H1 (cell line): ENCODE results near the gene JOSD2. TPM values are rescaled to one million over a fixed set of nuclear protein-coding genes. Genes with fewer than 3 reads are reported as not detected.

Source experiments
- CTCF ChIA-PET: fragments of 300-600 bp; sonication (Branson Sonifier 250); formaldehyde crosslinking; loops from one replicate; lab custom pipeline; 2021; ENCODE audit not compliant: partially characterized antibody; lab: Charles Lee
- POLR2A ChIA-PET: fragments of 300-600 bp; sonication (Branson Sonifier 250); formaldehyde crosslinking; loops from one replicate; lab custom pipeline; 2021; ENCODE audit warnings: inconsistent platforms; ENCODE audit not compliant: partially characterized antibody; lab: Charles Lee
- DNase-seq, 2 experiments: peaks; one replicate each; pipeline versions ENCODE4 v3.0.0 to v3.0.0-alpha.2; 2010 to 2022; ENCODE audit warnings: low spot score in 2 of 2, low read depth in 1 of 2, mixed read lengths in 1 of 2
- FAIRE-seq: peaks from 2 replicates; lab custom pipeline; 2011; peaks lifted over from hg19 to GRCh38; lab: Jason Lieb, UNC
- H2AFZ ChIP-seq: 2 replicates; pipeline ENCODE4 v1.8.1; 2012; ENCODE audit warnings: low read length, inconsistent platforms
- H2AK5ac ChIP-seq: 2 replicates; pipeline ENCODE4 v1.6.1; 2013; ENCODE audit warnings: low read depth, low read length
- H2BK120ac ChIP-seq: replicated peaks from 2 replicates; pipeline ENCODE3; 2013; ENCODE audit warnings: low read depth, low read length, inconsistent platforms
- H2BK12ac ChIP-seq: 2 replicates; pipeline ENCODE4 v1.6.1; 2013; ENCODE audit warnings: low read depth, low read length
- H2BK15ac ChIP-seq: 2 replicates; pipeline ENCODE4 v1.6.1; 2013; ENCODE audit warnings: low read length
- H2BK20ac ChIP-seq: 2 replicates; pipeline ENCODE4 v1.6.1; 2013; ENCODE audit warnings: low read length
- H2BK5ac ChIP-seq: 2 replicates; pipeline ENCODE4 v1.6.1; 2013; ENCODE audit warnings: low read depth, low read length
- H3K14ac ChIP-seq: 2 replicates; pipeline ENCODE4 v1.6.1; 2013; ENCODE audit warnings: inconsistent platforms; ENCODE audit not compliant: insufficient read length
- H3K18ac ChIP-seq: 2 replicates; pipeline ENCODE4 v1.6.1; 2013; ENCODE audit warnings: low read length; ENCODE audit errors: extremely low read depth
- H3K23ac ChIP-seq: 2 replicates; pipeline ENCODE4 v1.6.1; 2013; ENCODE audit warnings: inconsistent platforms; ENCODE audit not compliant: insufficient read length
- H3K23me2 ChIP-seq: 2 replicates; pipeline ENCODE4 v1.6.1; 2013; ENCODE audit warnings: low read depth, low read length
- H3K27ac ChIP-seq: 2 replicates; pipeline ENCODE4 v1.6.1; 2011; ENCODE audit warnings: low read depth, low read length, inconsistent platforms
- H3K27me3 ChIP-seq, 4 experiments: replicated peaks in 1 of 4; 1 replicate in 1 of 4; 2 replicates in 3 of 4; pipeline versions ENCODE4 v1.6.1 to v1.8.1; 2011 to 2013; ENCODE audit warnings: low read length in 3 of 4, mild to moderate bottlenecking in 3 of 4, inconsistent platforms in 2 of 4, mixed read lengths in 2 of 4, moderate library complexity in 1 of 4; ENCODE audit not compliant: control insufficient read depth in 3 of 4, insufficient read depth in 3 of 4; ENCODE audit errors: extremely low read depth in 1 of 4
- H3K36me3 ChIP-seq, 4 experiments: 2 replicates each; pipeline versions ENCODE4 v1.6.1 to v1.8.1; 2011 to 2013; ENCODE audit warnings: mild to moderate bottlenecking in 4 of 4, low read length in 3 of 4, moderate library complexity in 2 of 4, control low read depth in 1 of 4, inconsistent platforms in 1 of 4; ENCODE audit not compliant: insufficient read depth in 4 of 4, control insufficient read depth in 2 of 4
- H3K4ac ChIP-seq: replicated peaks from 2 replicates; pipeline ENCODE3; 2013; ENCODE audit warnings: low read length, low read depth, mixed read lengths, inconsistent platforms; ENCODE audit not compliant: insufficient read length
- H3K4me1 ChIP-seq, 4 experiments: replicated peaks in 1 of 4; 1 replicate in 1 of 4; 2 replicates in 3 of 4; pipeline versions ENCODE4 v1.6.1 to v1.8.1; 2011 to 2013; ENCODE audit warnings: low read length in 3 of 4, inconsistent platforms in 2 of 4, mixed read lengths in 1 of 4; ENCODE audit not compliant: insufficient read depth in 4 of 4, control insufficient read depth in 3 of 4
- H3K4me2 ChIP-seq, 2 experiments: 2 replicates each; pipeline versions ENCODE4 v1.6.1 to v1.8.1; 2011 to 2013; ENCODE audit warnings: low read depth in 2 of 2, low read length in 2 of 2, control low read depth in 1 of 2, inconsistent platforms in 1 of 2, mild to moderate bottlenecking in 1 of 2; ENCODE audit not compliant: insufficient read depth in 1 of 2
- H3K4me3 ChIP-seq, 4 experiments: fragments of 200-600, 300-600 bp in 1 of 4; sonication (generic), shearing (Covaris generic), sonication (Bioruptor Twin) in 1 of 4; 2 replicates each; pipeline versions ENCODE4 v1.5.1 to v1.8.1; 2011 to 2016; ENCODE audit warnings: low read length in 4 of 4, low read depth in 3 of 4, control low read depth in 2 of 4, inconsistent platforms in 2 of 4, mild to moderate bottlenecking in 2 of 4, mixed read lengths in 1 of 4, moderate library complexity in 1 of 4; ENCODE audit not compliant: insufficient read depth in 2 of 4; ENCODE audit errors: extremely low read depth in 1 of 4
- H3K56ac ChIP-seq: replicated peaks from 2 replicates; pipeline ENCODE3; 2013; ENCODE audit warnings: low read depth, mild to moderate bottlenecking, mixed read lengths, low read length, inconsistent platforms; ENCODE audit not compliant: insufficient read length
- H3K79me1 ChIP-seq: 2 replicates; pipeline ENCODE4 v1.6.1; 2013; ENCODE audit warnings: low read depth, low read length, control low read depth
- H3K79me2 ChIP-seq, 2 experiments: 2 replicates each; pipeline versions ENCODE4 v1.6.1 to v1.8.1; 2012 to 2013; ENCODE audit warnings: low read length in 2 of 2, mild to moderate bottlenecking in 2 of 2, inconsistent platforms in 1 of 2; ENCODE audit not compliant: insufficient read depth in 2 of 2, control insufficient read depth in 1 of 2
- H3K9ac ChIP-seq, 4 experiments: replicated peaks in 1 of 4; 1 replicate in 1 of 4; 2 replicates in 3 of 4; pipeline versions ENCODE4 v1.6.1 to v1.8.1; 2011 to 2013; ENCODE audit warnings: low read depth in 3 of 4, low read length in 3 of 4, control low read depth in 2 of 4, mild to moderate bottlenecking in 2 of 4, moderate library complexity in 2 of 4, inconsistent platforms in 1 of 4; ENCODE audit errors: extremely low read depth in 1 of 4
- H3K9me3 ChIP-seq, 2 experiments: 2 replicates each; pipeline versions ENCODE4 v1.6.1 to v1.8.1; 2012 to 2013; ENCODE audit warnings: mild to moderate bottlenecking in 2 of 2, moderate library complexity in 2 of 2, control low read depth in 1 of 2, inconsistent platforms in 1 of 2, low read depth in 1 of 2, low read length in 1 of 2, mixed read lengths in 1 of 2; ENCODE audit not compliant: insufficient read depth in 2 of 2
- H4K20me1 ChIP-seq, 2 experiments: replicated peaks in 1 of 2; 2 replicates each; pipeline versions ENCODE3 to v1.8.1; 2011 to 2013; ENCODE audit warnings: inconsistent platforms in 2 of 2, low read length in 2 of 2, mild to moderate bottlenecking in 1 of 2; ENCODE audit not compliant: insufficient read depth in 2 of 2, control insufficient read depth in 1 of 2
- H4K5ac ChIP-seq: 2 replicates; pipeline ENCODE4 v1.6.1; 2013; ENCODE audit warnings: low read length, low read depth, mixed read lengths, inconsistent platforms; ENCODE audit not compliant: insufficient read length
- H4K8ac ChIP-seq: 2 replicates; pipeline ENCODE4 v1.8.0; 2013; ENCODE audit warnings: mild to moderate bottlenecking, moderate library complexity, low read length, inconsistent platforms; ENCODE audit not compliant: insufficient read depth; ENCODE audit errors: extremely low read depth
- H4K91ac ChIP-seq: replicated peaks from 2 replicates; pipeline ENCODE3; 2013; ENCODE audit warnings: low read length, mixed read lengths, inconsistent platforms; ENCODE audit not compliant: insufficient read length
- CTBP2 ChIP-seq: IDR thresholded peaks from 2 replicates; pipeline ENCODE4 v1.7.0; 2011; ENCODE audit warnings: borderline replicate concordance, mild to moderate bottlenecking, moderate library complexity, mixed read lengths, low read length; ENCODE audit not compliant: insufficient read depth, insufficient read length
- CTCF ChIP-seq, 3 experiments: IDR thresholded peaks; 1 replicate in 2 of 3; 2 replicates in 1 of 3; pipeline versions ENCODE4 v1.5.1 to v1.6.1; 2011; ENCODE audit warnings: low read length in 3 of 3, mild to moderate bottlenecking in 3 of 3, inconsistent platforms in 2 of 3, low read depth in 1 of 3, moderate library complexity in 1 of 3; ENCODE audit not compliant: insufficient read depth in 1 of 3; ENCODE audit errors: control extremely low read depth in 1 of 3
- JUND ChIP-seq: IDR thresholded peaks from 2 replicates; pipeline ENCODE4 v1.6.1; 2011; ENCODE audit warnings: mild to moderate bottlenecking, improper control_type of control experiment, low read length
- NRF1 ChIP-seq: IDR thresholded peaks from 2 replicates; pipeline ENCODE4 v1.6.1; 2011; ENCODE audit warnings: mild to moderate bottlenecking, low read depth, low read length, improper control_type of control experiment
- POLR2AphosphoS5 ChIP-seq: IDR thresholded peaks from 2 replicates; pipeline ENCODE4 v1.6.1; 2011; ENCODE audit warnings: low read depth, low read length
- TBP ChIP-seq: IDR thresholded peaks from 2 replicates; pipeline ENCODE4 v1.6.1; 2011; ENCODE audit warnings: low read depth, low read length, improper control_type of control experiment
- WGBS, 2 experiments: shearing (Covaris generic) in 1 of 2; methylation state at CpG; one replicate each; pipeline versions ENCODE4 v1.1.6 to v1.1.7; 2013 to 2015; ENCODE audit warnings: low lambda C conversion rate in 2 of 2, mixed read lengths in 2 of 2, inconsistent platforms in 1 of 2, low coverage in 1 of 2, missing lambda C conversion rate in 1 of 2; ENCODE audit not compliant: insufficient replicate concordance in 2 of 2, insufficient coverage in 1 of 2, insufficient read length in 1 of 2; ENCODE audit errors: extremely low coverage in 1 of 2, missing lambda C conversion rate in 1 of 2; 5-methylcytosine and 5-hydroxymethylcytosine counted together
- polyA plus RNA-seq, 7 experiments: library from polyadenylated mRNA; depleted of rRNA in 3 of 7; stranded (reverse) in 5 of 7; unstranded in 2 of 7; fragments of >200 nt in 5 of 7; fragments of 200-250 nt in 2 of 7; gene quantifications; 1 replicate in 5 of 7; 2 replicates in 1 of 7; 4 replicates in 1 of 7; pipeline versions ENCODE4 v1.2.1 to v1.2.3, GENCODE V29; 2011 to 2013; ENCODE audit warnings: missing spikeins in 2 of 7, mixed read lengths in 2 of 7
- total RNA-seq: library from RNA; stranded (reverse); fragmentation: NEBNext Ultra II Directional; extraction: Animal tissue kit (Norgen Biotek cat#: 25700); gene quantifications from 2 replicates; pipeline ENCODE4 v1.2.1, GENCODE V29; 2021
- TF ChIP-seq, protein P1 (sequence below): IDR thresholded peaks from 2 replicates; pipeline ENCODE4 v1.6.1; 2012; ENCODE audit warnings: low read length, inconsistent platforms

The JOSD2 gene
- total and polyA plus RNA-seq, 2 of the 8 experiments (the other 6 are each of a cell fraction or from before 2014, with no cell fraction given), result 1.9 to 6.6 TPM

GRCh38 chr19:50500060-50500752, 10.8 kb downstream of the JOSD2 start:
- H3K36me3 ChIP-seq, result no peaks in the 10 kb centered on the region
- H4K20me1 ChIP-seq, result no peaks in the 10 kb centered on the region
- H2AK5ac ChIP-seq, result no peak overlapping the region
- H3K23me2 ChIP-seq, result peaks cover 3% of the 10 kb centered on the region; the same call in 1 of the 2 replicates
- no peaks in the 10 kb centered on the region for H3K79me2 ChIP-seq
- peaks cover 0 to 9% (median 3%) of the 10 kb centered on the region in 4 experiments; a peak in 5 of 7 replicates for H3K4me1 ChIP-seq
- H2BK12ac ChIP-seq, result 0 out of 2 replicates have a peak overlapping the region, but pooled peaks have one; percentile 50
- H3K56ac ChIP-seq, result no peak overlapping the region
- H2BK120ac ChIP-seq, result no peak overlapping the region
- no peak overlapping the region; the same call in 1 of the 2 replicates for H2AFZ ChIP-seq
- H3K27me3 ChIP-seq, result peaks cover 1 to 41% (median 36%) of the 10 kb centered on the region in 4 experiments
- H2BK15ac ChIP-seq, result no peak overlapping the region
- H3K23ac ChIP-seq, result no peak overlapping the region
- H3K18ac ChIP-seq, result no peak overlapping the region
- H3K4ac ChIP-seq, result no peak overlapping the region
- DNase-seq (peak in 1 of 2 experiments; percentile 74), FAIRE-seq (no peak)
- no peak overlapping the region for H2BK5ac ChIP-seq
- H2BK20ac ChIP-seq, result no peak overlapping the region
- H3K14ac ChIP-seq, result no peak overlapping the region
- peak overlapping the region; percentile 65 to 66 for H3K4me2 ChIP-seq
- ChIA-PET CTCF (interaction anchor here (0.7 to 2.4 kb wide), 6 partner anchors 11 to 282 kb away, joined by 3 to 7 read pairs (median 4); partner anchors contain the start of gene JOSD2), POLR2A (interaction anchor here (0.6 to 1.7 kb wide), 6 partner anchors 9 to 1354 kb away, joined by 3 to 9 read pairs (median 3); partner anchors contain the start of gene JOSD2)
- H4K8ac ChIP-seq, result no peak overlapping the region; the same call in 1 of the 2 replicates
- H4K5ac ChIP-seq, result no peak overlapping the region
- H3K79me1 ChIP-seq, result no peaks in the 10 kb centered on the region
- no peak overlapping the region for H3K9ac ChIP-seq
- H4K91ac ChIP-seq, result no peak overlapping the region
- WGBS, 2 experiments, result 6% methylated on average over 19 of the region's 27 CpGs; no CpG with 5 or more reads in 1 of the 2 experiments
- H3K9me3 ChIP-seq, result no peaks in the 10 kb centered on the region
- H3K4me3 ChIP-seq, result peak overlapping the region in 3 of 4 experiments; percentile 11 to 53 (median 26); a peak in 7 of 8 replicates
- H3K27ac ChIP-seq, result no peak overlapping the region
- TF ChIP-seq NRF1, result no peak
- TF ChIP-seq CTBP2, result no peak
- no peak for TF ChIP-seq POLR2AphosphoS5
- TF ChIP-seq CTCF (IDR thresholded peaks at IDR 0.05; ENCODE audit: control extremely low read depth in 1 of 3, insufficient read depth in 1 of 3, low read depth in 1 of 3, low read length in 3 of 3), result peak; percentile 16 to 44 (median 30); a peak in 3 of 4 replicates
- 0 out of 2 replicates have a peak, but pooled peaks have one; percentile 41 for TF ChIP-seq JUND
- TF ChIP-seq, protein P1, sequence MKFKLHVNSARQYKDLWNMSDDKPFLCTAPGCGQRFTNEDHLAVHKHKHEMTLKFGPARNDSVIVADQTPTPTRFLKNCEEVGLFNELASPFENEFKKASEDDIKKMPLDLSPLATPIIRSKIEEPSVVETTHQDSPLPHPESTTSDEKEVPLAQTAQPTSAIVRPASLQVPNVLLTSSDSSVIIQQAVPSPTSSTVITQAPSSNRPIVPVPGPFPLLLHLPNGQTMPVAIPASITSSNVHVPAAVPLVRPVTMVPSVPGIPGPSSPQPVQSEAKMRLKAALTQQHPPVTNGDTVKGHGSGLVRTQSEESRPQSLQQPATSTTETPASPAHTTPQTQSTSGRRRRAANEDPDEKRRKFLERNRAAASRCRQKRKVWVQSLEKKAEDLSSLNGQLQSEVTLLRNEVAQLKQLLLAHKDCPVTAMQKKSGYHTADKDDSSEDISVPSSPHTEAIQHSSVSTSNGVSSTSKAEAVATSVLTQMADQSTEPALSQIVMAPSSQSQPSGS, result no peak
- no peak for TF ChIP-seq TBP
